Measurements from ENCODE around the gene DOCK4.

DNA sequence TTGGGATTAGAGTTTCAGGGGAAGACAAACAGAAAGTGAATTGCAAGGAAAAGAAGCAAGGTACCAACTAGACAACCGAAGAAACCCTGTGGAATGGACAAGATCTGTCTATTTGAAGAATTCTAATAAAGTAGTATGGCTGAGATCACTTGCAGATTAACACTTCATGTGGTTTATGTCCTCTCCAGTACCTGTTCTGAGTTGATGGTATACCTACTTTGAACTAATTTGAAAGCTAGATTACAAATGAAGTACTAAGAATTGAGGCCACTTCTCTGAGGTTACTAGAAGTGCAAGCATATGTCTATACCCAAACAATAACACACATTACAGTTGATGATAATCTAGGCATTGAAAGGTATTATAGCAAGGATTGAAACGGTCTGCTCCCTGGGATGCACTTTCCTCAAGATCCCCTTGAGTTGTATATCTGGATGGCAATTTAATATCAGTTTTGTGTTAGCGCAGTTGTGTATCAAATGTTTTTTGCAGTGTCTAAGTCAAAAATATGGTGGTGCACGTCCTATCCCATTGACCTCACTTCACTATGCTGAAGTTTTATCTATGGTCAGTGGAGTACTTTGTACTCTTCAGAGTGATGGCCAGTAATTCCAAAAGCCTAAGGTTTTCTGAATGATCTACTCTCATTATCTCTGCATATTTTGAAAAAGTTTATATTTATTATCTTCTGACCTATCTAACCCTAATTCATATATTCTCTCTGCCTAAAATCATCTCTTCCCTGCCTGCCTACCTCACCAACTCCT is 26.2 kb upstream of the DOCK4 start:
- TF ChIP-seq POLR2A (IDR thresholded peaks at IDR 0.05) = no peak
- TF ChIP-seq, protein P1, sequence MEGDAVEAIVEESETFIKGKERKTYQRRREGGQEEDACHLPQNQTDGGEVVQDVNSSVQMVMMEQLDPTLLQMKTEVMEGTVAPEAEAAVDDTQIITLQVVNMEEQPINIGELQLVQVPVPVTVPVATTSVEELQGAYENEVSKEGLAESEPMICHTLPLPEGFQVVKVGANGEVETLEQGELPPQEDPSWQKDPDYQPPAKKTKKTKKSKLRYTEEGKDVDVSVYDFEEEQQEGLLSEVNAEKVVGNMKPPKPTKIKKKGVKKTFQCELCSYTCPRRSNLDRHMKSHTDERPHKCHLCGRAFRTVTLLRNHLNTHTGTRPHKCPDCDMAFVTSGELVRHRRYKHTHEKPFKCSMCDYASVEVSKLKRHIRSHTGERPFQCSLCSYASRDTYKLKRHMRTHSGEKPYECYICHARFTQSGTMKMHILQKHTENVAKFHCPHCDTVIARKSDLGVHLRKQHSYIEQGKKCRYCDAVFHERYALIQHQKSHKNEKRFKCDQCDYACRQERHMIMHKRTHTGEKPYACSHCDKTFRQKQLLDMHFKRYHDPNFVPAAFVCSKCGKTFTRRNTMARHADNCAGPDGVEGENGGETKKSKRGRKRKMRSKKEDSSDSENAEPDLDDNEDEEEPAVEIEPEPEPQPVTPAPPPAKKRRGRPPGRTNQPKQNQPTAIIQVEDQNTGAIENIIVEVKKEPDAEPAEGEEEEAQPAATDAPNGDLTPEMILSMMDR (IDR thresholded peaks at IDR 0.05) = no peak

All from esophagus squamous epithelium (tissue), 4 donors.